ENCODE results near the gene B3GNT5. TPM values are rescaled to one million over a fixed set of nuclear protein-coding genes. Genes with fewer than 3 reads are reported as not detected.

The B3GNT5 gene
- total and polyA plus RNA-seq, 2 experiments from 2014 or later: 4.9 to 6.4 TPM

GRCh38 chr3:183239046-183239445, 14.0 kb upstream of the B3GNT5 start:
- Histone ChIP-seq H3K4me2 (no peak overlapping the region), H3K36me3 (ENCODE audit: insufficient read depth) (0 out of 2 replicates have a peak, but pooled peaks cover 5% of the 10 kb centered on the region), H3K9me2 (ENCODE audit: insufficient read depth) (no peaks in the 10 kb centered on the region), H3K4me3 (no peak overlapping the region), H3K4me1 (ENCODE audit: insufficient read depth) (no peaks in the 10 kb centered on the region), H2AFZ (no peak overlapping the region), H3K27ac (ENCODE audit: low read depth) (no peak overlapping the region), H4K20me1 (replicated peaks; ENCODE audit: insufficient read depth) (no peaks in the 10 kb centered on the region), H3K27me3 (ENCODE audit: insufficient read depth) (no peaks in the 10 kb centered on the region), H3F3A (replicated peaks; ENCODE audit: low read depth) (no peaks in the 10 kb centered on the region), H3K79me2 (replicated peaks; ENCODE audit: insufficient read depth) (no peaks in the 10 kb centered on the region)
- ATAC-seq (no peak), DNase-seq (ENCODE audit: low spot score) (no peak)
- H3K4me1 Mint-ChIP-seq: no peaks in the 10 kb centered on the region
- no peak overlapping the region for H3K27ac Mint-ChIP-seq
- no peak overlapping the region for H3K4me3 Mint-ChIP-seq
- peaks cover 26% of the 10 kb centered on the region for H3K36me3 Mint-ChIP-seq (ENCODE audit: low read depth)
- TF ChIP-seq, protein P1, sequence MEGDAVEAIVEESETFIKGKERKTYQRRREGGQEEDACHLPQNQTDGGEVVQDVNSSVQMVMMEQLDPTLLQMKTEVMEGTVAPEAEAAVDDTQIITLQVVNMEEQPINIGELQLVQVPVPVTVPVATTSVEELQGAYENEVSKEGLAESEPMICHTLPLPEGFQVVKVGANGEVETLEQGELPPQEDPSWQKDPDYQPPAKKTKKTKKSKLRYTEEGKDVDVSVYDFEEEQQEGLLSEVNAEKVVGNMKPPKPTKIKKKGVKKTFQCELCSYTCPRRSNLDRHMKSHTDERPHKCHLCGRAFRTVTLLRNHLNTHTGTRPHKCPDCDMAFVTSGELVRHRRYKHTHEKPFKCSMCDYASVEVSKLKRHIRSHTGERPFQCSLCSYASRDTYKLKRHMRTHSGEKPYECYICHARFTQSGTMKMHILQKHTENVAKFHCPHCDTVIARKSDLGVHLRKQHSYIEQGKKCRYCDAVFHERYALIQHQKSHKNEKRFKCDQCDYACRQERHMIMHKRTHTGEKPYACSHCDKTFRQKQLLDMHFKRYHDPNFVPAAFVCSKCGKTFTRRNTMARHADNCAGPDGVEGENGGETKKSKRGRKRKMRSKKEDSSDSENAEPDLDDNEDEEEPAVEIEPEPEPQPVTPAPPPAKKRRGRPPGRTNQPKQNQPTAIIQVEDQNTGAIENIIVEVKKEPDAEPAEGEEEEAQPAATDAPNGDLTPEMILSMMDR (conservative IDR thresholded peaks at IDR 0.05; ENCODE audit: low read depth in 2 of 2): no peak
- TF ChIP-seq, protein P2, sequence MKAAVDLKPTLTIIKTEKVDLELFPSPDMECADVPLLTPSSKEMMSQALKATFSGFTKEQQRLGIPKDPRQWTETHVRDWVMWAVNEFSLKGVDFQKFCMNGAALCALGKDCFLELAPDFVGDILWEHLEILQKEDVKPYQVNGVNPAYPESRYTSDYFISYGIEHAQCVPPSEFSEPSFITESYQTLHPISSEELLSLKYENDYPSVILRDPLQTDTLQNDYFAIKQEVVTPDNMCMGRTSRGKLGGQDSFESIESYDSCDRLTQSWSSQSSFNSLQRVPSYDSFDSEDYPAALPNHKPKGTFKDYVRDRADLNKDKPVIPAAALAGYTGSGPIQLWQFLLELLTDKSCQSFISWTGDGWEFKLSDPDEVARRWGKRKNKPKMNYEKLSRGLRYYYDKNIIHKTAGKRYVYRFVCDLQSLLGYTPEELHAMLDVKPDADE (IDR thresholded peaks at IDR 0.05): no peak
- TF ChIP-seq STAT1 (IDR thresholded peaks at IDR 0.05; ENCODE audit: unreplicated experiment) (no peak), CREB1 (CRISPR knock-in tag; IDR thresholded peaks at IDR 0.05; ENCODE audit: low read depth) (no peak), POLR2AphosphoS5 (IDR thresholded peaks at IDR 0.05; ENCODE audit: low read depth) (no peak), EZH2 (IDR thresholded peaks at IDR 0.05; ENCODE audit: low read depth, unreplicated experiment) (no peak), ZNF114 (CRISPR knock-in tag; IDR thresholded peaks at IDR 0.05) (no peak), NANOG (IDR thresholded peaks at IDR 0.05; ENCODE audit: borderline replicate concordance) (no peak), ZNF462 (CRISPR knock-in tag; IDR thresholded peaks at IDR 0.05) (no peak), JUNB (IDR thresholded peaks at IDR 0.05; ENCODE audit: unreplicated experiment) (no peak)
- TF ChIP-seq, protein P3, sequence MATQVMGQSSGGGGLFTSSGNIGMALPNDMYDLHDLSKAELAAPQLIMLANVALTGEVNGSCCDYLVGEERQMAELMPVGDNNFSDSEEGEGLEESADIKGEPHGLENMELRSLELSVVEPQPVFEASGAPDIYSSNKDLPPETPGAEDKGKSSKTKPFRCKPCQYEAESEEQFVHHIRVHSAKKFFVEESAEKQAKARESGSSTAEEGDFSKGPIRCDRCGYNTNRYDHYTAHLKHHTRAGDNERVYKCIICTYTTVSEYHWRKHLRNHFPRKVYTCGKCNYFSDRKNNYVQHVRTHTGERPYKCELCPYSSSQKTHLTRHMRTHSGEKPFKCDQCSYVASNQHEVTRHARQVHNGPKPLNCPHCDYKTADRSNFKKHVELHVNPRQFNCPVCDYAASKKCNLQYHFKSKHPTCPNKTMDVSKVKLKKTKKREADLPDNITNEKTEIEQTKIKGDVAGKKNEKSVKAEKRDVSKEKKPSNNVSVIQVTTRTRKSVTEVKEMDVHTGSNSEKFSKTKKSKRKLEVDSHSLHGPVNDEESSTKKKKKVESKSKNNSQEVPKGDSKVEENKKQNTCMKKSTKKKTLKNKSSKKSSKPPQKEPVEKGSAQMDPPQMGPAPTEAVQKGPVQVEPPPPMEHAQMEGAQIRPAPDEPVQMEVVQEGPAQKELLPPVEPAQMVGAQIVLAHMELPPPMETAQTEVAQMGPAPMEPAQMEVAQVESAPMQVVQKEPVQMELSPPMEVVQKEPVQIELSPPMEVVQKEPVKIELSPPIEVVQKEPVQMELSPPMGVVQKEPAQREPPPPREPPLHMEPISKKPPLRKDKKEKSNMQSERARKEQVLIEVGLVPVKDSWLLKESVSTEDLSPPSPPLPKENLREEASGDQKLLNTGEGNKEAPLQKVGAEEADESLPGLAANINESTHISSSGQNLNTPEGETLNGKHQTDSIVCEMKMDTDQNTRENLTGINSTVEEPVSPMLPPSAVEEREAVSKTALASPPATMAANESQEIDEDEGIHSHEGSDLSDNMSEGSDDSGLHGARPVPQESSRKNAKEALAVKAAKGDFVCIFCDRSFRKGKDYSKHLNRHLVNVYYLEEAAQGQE (IDR thresholded peaks at IDR 0.05; ENCODE audit: unreplicated experiment): no peak
- H3K9me3 Mint-ChIP-seq: peaks cover 33% of the 10 kb centered on the region
- H3K27me3 Mint-ChIP-seq (ENCODE audit: insufficient read depth, low read depth, poor library complexity): peaks cover 4% of the 10 kb centered on the region
